ENCODE measurements around the gene DRAXIN.

DNA sequence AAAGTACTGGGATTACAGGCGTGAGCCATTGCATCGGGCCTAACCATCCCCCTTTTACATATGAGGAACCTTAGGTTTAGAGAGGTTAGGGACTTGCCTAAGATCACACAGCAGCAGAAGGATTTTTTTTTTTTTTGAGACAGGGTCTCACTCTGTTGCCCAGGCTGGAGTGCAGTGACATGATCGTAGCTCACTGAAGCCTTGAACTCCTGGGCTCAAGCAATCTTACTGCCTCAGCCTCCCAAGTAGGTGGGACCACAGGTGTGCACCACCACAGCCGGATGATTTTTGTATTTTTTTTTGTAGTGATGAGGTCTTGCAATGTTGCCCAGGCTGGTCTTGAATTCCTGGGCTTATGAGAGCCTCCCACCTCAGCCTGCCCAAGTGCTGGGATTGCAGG lies 68.3 kb downstream of the DRAXIN start:
- TF ChIP-seq TEAD4 (IDR thresholded peaks at IDR 0.05): no peak
- no peak for TF ChIP-seq YY1 (IDR thresholded peaks at IDR 0.05; ENCODE audit: low read depth)
- TF ChIP-seq, protein P1, sequence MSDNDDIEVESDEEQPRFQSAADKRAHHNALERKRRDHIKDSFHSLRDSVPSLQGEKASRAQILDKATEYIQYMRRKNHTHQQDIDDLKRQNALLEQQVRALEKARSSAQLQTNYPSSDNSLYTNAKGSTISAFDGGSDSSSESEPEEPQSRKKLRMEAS (IDR thresholded peaks at IDR 0.05): no peak
- TF ChIP-seq, protein P2, sequence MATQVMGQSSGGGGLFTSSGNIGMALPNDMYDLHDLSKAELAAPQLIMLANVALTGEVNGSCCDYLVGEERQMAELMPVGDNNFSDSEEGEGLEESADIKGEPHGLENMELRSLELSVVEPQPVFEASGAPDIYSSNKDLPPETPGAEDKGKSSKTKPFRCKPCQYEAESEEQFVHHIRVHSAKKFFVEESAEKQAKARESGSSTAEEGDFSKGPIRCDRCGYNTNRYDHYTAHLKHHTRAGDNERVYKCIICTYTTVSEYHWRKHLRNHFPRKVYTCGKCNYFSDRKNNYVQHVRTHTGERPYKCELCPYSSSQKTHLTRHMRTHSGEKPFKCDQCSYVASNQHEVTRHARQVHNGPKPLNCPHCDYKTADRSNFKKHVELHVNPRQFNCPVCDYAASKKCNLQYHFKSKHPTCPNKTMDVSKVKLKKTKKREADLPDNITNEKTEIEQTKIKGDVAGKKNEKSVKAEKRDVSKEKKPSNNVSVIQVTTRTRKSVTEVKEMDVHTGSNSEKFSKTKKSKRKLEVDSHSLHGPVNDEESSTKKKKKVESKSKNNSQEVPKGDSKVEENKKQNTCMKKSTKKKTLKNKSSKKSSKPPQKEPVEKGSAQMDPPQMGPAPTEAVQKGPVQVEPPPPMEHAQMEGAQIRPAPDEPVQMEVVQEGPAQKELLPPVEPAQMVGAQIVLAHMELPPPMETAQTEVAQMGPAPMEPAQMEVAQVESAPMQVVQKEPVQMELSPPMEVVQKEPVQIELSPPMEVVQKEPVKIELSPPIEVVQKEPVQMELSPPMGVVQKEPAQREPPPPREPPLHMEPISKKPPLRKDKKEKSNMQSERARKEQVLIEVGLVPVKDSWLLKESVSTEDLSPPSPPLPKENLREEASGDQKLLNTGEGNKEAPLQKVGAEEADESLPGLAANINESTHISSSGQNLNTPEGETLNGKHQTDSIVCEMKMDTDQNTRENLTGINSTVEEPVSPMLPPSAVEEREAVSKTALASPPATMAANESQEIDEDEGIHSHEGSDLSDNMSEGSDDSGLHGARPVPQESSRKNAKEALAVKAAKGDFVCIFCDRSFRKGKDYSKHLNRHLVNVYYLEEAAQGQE (IDR thresholded peaks at IDR 0.05; ENCODE audit: low read depth): no peak
- TF ChIP-seq CEBPB (IDR thresholded peaks at IDR 0.05): no peak
- TF ChIP-seq EGR1 (IDR thresholded peaks at IDR 0.05): no peak
- no peak for TF ChIP-seq TCF12 (IDR thresholded peaks at IDR 0.05; ENCODE audit: low read depth)
- no peak for TF ChIP-seq TAF1 (IDR thresholded peaks at IDR 0.05; ENCODE audit: low read depth)
- TF ChIP-seq EP300 (IDR thresholded peaks at IDR 0.05; ENCODE audit: borderline replicate concordance): no peak
- TF ChIP-seq RAD21 (IDR thresholded peaks at IDR 0.05; ENCODE audit: low read depth): no peak

Measured in Ishikawa (cell line).